GM12878 (cell line): ENCODE data around the gene COX10.

Experiments used
- EGR1 ChIP-seq, 2 experiments: IDR thresholded peaks; 1 replicate in 1 of 2; 2 replicates in 1 of 2; pipeline ENCODE4 v1.6.1; 2011 to 2012; ENCODE audit warnings: low read depth in 2 of 2, low read length in 2 of 2, borderline replicate concordance in 1 of 2, mild to moderate bottlenecking in 1 of 2, moderate library complexity in 1 of 2
- EP300 ChIP-seq, 2 experiments: fragments of 150-350 bp in 1 of 2; IDR thresholded peaks; 2 replicates each; pipeline ENCODE4 v1.6.1; 2011 to 2012; ENCODE audit warnings: low read depth in 2 of 2, low read length in 2 of 2, borderline replicate concordance in 1 of 2, improper control_type of control experiment in 1 of 2, inconsistent platforms in 1 of 2; ENCODE audit not compliant: control insufficient read depth in 1 of 2
- HDAC2 ChIP-seq: fragments of 200-600 bp; sonication (generic); IDR thresholded peaks from 2 replicates; pipeline ENCODE4 v1.6.1; 2017
- MAX ChIP-seq: IDR thresholded peaks from 2 replicates; pipeline ENCODE4 v1.6.1; 2012; ENCODE audit warnings: low read depth, low read length, improper control_type of control experiment
- SIN3A ChIP-seq: IDR thresholded peaks from 2 replicates; pipeline ENCODE4 v1.6.1; 2012; ENCODE audit warnings: low read depth, low read length, improper control_type of control experiment
- SRF ChIP-seq, 2 experiments: IDR thresholded peaks; 2 replicates each; pipeline ENCODE4 v1.6.1; 2011; ENCODE audit warnings: low read depth in 2 of 2, low read length in 2 of 2, mild to moderate bottlenecking in 1 of 2, moderate library complexity in 1 of 2
- TCF7 ChIP-seq: IDR thresholded peaks from 2 replicates; pipeline ENCODE4 v1.6.1; 2014; ENCODE audit warnings: antibody characterized with exemption, borderline replicate concordance
- WRNIP1 ChIP-seq: IDR thresholded peaks from 2 replicates; pipeline ENCODE4 v1.6.1; 2011; ENCODE audit warnings: low read depth, low read length, improper control_type of control experiment, borderline replicate concordance
- TF ChIP-seq, protein P1 (sequence below), 3 experiments: IDR thresholded peaks in 2 of 3; conservative IDR thresholded peaks in 1 of 3; 2 replicates each; pipeline ENCODE4 v1.5.1; 2011; ENCODE audit warnings: low read depth in 3 of 3, low read length in 3 of 3, mild to moderate bottlenecking in 3 of 3, control low read depth in 2 of 3, moderate library complexity in 2 of 3, inconsistent platforms in 1 of 3, mixed read lengths in 1 of 3; ENCODE audit not compliant: control insufficient read depth in 2 of 3, insufficient read depth in 1 of 3; ENCODE audit errors: extremely low read depth in 1 of 3
- TF ChIP-seq, protein P2 (sequence below): IDR thresholded peaks from 2 replicates; pipeline ENCODE4 v1.6.1; 2012; ENCODE audit warnings: low read depth, low read length, improper control_type of control experiment
- TF ChIP-seq, protein P3 (sequence below): IDR thresholded peaks from 2 replicates; pipeline ENCODE4 v1.6.1; 2012; ENCODE audit warnings: low read length, inconsistent platforms

DNA sequence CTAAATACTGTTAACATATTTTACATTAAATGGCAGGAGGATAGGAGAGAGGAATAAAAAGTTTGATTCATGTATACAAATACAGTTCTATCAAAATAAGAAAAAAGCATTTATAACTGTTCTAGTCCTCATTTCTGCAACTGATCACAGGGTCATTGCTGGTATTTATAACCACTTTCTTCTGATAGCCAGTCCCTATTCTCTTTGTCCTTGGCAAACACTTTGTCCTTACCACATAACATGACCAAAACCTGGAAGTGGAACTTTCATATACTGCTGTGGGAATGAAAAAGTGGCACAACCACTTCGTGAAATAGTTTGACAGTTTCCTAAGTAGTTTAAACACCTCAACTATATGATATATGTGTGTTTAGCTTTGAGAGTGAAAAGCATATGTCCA, 84.1 kb downstream of the COX10 start:
- TF ChIP-seq, protein P1, sequence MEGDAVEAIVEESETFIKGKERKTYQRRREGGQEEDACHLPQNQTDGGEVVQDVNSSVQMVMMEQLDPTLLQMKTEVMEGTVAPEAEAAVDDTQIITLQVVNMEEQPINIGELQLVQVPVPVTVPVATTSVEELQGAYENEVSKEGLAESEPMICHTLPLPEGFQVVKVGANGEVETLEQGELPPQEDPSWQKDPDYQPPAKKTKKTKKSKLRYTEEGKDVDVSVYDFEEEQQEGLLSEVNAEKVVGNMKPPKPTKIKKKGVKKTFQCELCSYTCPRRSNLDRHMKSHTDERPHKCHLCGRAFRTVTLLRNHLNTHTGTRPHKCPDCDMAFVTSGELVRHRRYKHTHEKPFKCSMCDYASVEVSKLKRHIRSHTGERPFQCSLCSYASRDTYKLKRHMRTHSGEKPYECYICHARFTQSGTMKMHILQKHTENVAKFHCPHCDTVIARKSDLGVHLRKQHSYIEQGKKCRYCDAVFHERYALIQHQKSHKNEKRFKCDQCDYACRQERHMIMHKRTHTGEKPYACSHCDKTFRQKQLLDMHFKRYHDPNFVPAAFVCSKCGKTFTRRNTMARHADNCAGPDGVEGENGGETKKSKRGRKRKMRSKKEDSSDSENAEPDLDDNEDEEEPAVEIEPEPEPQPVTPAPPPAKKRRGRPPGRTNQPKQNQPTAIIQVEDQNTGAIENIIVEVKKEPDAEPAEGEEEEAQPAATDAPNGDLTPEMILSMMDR (IDR thresholded peaks at IDR 0.05 in 2 of 3, conservative IDR thresholded peaks at IDR 0.05 in 1 of 3; ENCODE audit: control insufficient read depth in 2 of 3, extremely low read depth in 1 of 3, insufficient read depth in 1 of 3, low read depth in 3 of 3, low read length in 3 of 3): no peak
- TF ChIP-seq SRF (IDR thresholded peaks at IDR 0.05; ENCODE audit: low read depth in 2 of 2, low read length in 2 of 2) (no peak), MAX (no peak), EGR1 (IDR thresholded peaks at IDR 0.05; ENCODE audit: borderline replicate concordance in 1 of 2, low read depth in 2 of 2, low read length in 2 of 2) (no peak), HDAC2 (no peak), EP300 (IDR thresholded peaks at IDR 0.05; ENCODE audit: borderline replicate concordance in 1 of 2, control insufficient read depth in 1 of 2, low read depth in 2 of 2, low read length in 2 of 2) (no peak), TCF7 (no peak), SIN3A (no peak), WRNIP1 (no peak)
- TF ChIP-seq, protein P2, sequence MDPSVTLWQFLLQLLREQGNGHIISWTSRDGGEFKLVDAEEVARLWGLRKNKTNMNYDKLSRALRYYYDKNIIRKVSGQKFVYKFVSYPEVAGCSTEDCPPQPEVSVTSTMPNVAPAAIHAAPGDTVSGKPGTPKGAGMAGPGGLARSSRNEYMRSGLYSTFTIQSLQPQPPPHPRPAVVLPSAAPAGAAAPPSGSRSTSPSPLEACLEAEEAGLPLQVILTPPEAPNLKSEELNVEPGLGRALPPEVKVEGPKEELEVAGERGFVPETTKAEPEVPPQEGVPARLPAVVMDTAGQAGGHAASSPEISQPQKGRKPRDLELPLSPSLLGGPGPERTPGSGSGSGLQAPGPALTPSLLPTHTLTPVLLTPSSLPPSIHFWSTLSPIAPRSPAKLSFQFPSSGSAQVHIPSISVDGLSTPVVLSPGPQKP: no peak
- TF ChIP-seq, protein P3, sequence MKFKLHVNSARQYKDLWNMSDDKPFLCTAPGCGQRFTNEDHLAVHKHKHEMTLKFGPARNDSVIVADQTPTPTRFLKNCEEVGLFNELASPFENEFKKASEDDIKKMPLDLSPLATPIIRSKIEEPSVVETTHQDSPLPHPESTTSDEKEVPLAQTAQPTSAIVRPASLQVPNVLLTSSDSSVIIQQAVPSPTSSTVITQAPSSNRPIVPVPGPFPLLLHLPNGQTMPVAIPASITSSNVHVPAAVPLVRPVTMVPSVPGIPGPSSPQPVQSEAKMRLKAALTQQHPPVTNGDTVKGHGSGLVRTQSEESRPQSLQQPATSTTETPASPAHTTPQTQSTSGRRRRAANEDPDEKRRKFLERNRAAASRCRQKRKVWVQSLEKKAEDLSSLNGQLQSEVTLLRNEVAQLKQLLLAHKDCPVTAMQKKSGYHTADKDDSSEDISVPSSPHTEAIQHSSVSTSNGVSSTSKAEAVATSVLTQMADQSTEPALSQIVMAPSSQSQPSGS: no peak
